Smooth muscle cell (in vitro differentiated cells): ENCODE measurements around the gene ZEB2. TPM values are rescaled to one million over a fixed set of nuclear protein-coding genes. Genes with fewer than 3 reads are reported as not detected.
A peak's percentile ranks its signal among the peaks of the same experiment; 100 is the strongest.

Experiments used
- DNase-seq: peaks from one replicate; lab custom pipeline; 2025; ENCODE audit not compliant: unreplicated experiment; lab: John Stamatoyannopoulos, UW
- H2AFZ ChIP-seq: fragments of 200-600 bp; sonication (generic); 2 replicates; pipeline ENCODE4 v1.6.0; 2016; ENCODE audit warnings: antibody characterized with exemption, low read depth, mild to moderate bottlenecking
- H3F3A ChIP-seq: fragments of 200-600 bp; sonication (generic); 2 replicates; pipeline ENCODE4 v1.6.0; 2017; ENCODE audit warnings: antibody characterized with exemption, low read depth
- H3K27ac ChIP-seq: fragments of 200-600 bp; sonication (generic); 2 replicates; pipeline ENCODE4 v1.5.1; 2016; ENCODE audit warnings: low read depth, mild to moderate bottlenecking
- H3K27me3 ChIP-seq: fragments of 200-600 bp; sonication (generic); 2 replicates; pipeline ENCODE4 v1.6.1; 2016; ENCODE audit warnings: low read depth, mild to moderate bottlenecking
- H3K36me3 ChIP-seq: fragments of 200-600 bp; sonication (generic); 2 replicates; pipeline ENCODE4 v1.5.1; 2016; ENCODE audit warnings: low read depth
- H3K4me1 ChIP-seq: fragments of 200-600 bp; sonication (generic); 2 replicates; pipeline ENCODE4 v1.5.1; 2016; ENCODE audit warnings: low read depth
- H3K4me2 ChIP-seq: fragments of 200-600 bp; sonication (generic); 2 replicates; pipeline ENCODE4 v1.6.0; 2016; ENCODE audit warnings: mild to moderate bottlenecking
- H3K4me3 ChIP-seq: fragments of 200-600 bp; sonication (generic); 2 replicates; pipeline ENCODE4 v1.5.1; 2016; ENCODE audit warnings: mild to moderate bottlenecking
- H3K79me2 ChIP-seq: fragments of 200-600 bp; sonication (generic); 2 replicates; pipeline ENCODE4 v1.6.0; 2016; ENCODE audit warnings: low read depth, mild to moderate bottlenecking
- H3K9ac ChIP-seq: fragments of 200-600 bp; sonication (generic); 2 replicates; pipeline ENCODE4 v1.6.0; 2016; ENCODE audit warnings: low read depth
- H3K9me3 ChIP-seq: fragments of 200-600 bp; sonication (generic); replicated peaks from 2 replicates; pipeline ENCODE4 v1.5.1; 2016; ENCODE audit warnings: low read depth
- H4K20me1 ChIP-seq: fragments of 200-600 bp; sonication (generic); 2 replicates; pipeline ENCODE4 v1.6.0; 2016; ENCODE audit warnings: low read depth
- WGBS: methylation state at CpG from one replicate; pipeline ENCODE4 v1.1.7; 2016; ENCODE audit warnings: low lambda C conversion rate; 5-methylcytosine and 5-hydroxymethylcytosine counted together
- polyA plus RNA-seq: library from polyadenylated mRNA; unstranded; fragments of >200 nt; fragmentation: Nextera tagmentation; extraction: Ambion mirVana; gene quantifications from 2 replicates; pipeline ENCODE4 v1.2.1, GENCODE V29; 2016
- total RNA-seq: library from RNA; depleted of rRNA; stranded (reverse); fragments of >200 nt; gene quantifications from 2 replicates; pipeline ENCODE4 v1.2.3, GENCODE V29; 2014
- TF ChIP-seq, protein P1 (sequence below): fragments of 200-600 bp; sonication (generic); IDR thresholded peaks from 2 replicates; pipeline ENCODE4 v1.5.1; 2017; ENCODE audit warnings: borderline replicate concordance, mild to moderate bottlenecking, antibody characterized with exemption; ENCODE audit not compliant: insufficient read depth, poor library complexity, severe bottlenecking

ZEB2 gene
- total and polyA plus RNA-seq, 2 experiments from 2014 or later = 67.5 to 148 TPM

DNA sequence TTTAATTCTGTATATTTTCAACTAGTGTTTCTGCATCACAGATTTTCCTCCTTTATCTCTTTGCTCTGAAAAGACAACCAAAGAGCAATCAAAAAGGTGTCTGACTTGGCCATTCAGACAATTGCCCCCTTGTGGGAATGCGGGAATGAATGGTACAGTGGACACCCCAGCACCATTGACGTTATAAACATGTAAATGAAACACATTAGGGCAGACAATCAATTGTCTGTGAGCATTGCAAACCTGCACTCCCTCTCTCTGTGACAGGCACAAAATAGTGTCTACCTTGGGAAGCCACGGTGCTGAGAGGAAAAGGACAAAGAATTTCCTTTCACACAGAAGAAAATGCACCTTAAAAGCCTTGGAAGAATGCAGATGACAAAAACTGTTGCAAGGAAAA, 8.0 kb downstream of the ZEB2 start:
- H3K4me2 ChIP-seq = peak overlapping the region; percentile 91
- peaks cover 100% of the 10 kb centered on the region for H3K79me2 ChIP-seq
- H3K9me3 ChIP-seq = no peaks in the 10 kb centered on the region
- peak overlapping the region; percentile 98 for H3K27ac ChIP-seq
- peak overlapping the region; percentile 98 for H3K9ac ChIP-seq
- DNase-seq = no peak
- no peak overlapping the region for H2AFZ ChIP-seq
- no peaks in the 10 kb centered on the region for H3K27me3 ChIP-seq
- TF ChIP-seq, protein P1, sequence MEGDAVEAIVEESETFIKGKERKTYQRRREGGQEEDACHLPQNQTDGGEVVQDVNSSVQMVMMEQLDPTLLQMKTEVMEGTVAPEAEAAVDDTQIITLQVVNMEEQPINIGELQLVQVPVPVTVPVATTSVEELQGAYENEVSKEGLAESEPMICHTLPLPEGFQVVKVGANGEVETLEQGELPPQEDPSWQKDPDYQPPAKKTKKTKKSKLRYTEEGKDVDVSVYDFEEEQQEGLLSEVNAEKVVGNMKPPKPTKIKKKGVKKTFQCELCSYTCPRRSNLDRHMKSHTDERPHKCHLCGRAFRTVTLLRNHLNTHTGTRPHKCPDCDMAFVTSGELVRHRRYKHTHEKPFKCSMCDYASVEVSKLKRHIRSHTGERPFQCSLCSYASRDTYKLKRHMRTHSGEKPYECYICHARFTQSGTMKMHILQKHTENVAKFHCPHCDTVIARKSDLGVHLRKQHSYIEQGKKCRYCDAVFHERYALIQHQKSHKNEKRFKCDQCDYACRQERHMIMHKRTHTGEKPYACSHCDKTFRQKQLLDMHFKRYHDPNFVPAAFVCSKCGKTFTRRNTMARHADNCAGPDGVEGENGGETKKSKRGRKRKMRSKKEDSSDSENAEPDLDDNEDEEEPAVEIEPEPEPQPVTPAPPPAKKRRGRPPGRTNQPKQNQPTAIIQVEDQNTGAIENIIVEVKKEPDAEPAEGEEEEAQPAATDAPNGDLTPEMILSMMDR = peak; percentile 12
- H3K4me3 ChIP-seq = peak overlapping the region; percentile 82
- H3K36me3 ChIP-seq = no peaks in the 10 kb centered on the region
- peaks cover 27% of the 10 kb centered on the region for H3F3A ChIP-seq
- peaks cover 81% of the 10 kb centered on the region for H3K4me1 ChIP-seq
- WGBS = 9% methylated on average over 3 of the region's 3 CpGs
- H4K20me1 ChIP-seq = peaks cover 73% of the 10 kb centered on the region

GRCh38 chr2:144511226-144511810, 8.6 kb downstream of the ZEB2 start:
- H3K27me3 ChIP-seq = no peaks in the 10 kb centered on the region
- H3K4me3 ChIP-seq = peak overlapping the region; percentile 82
- H3K36me3 ChIP-seq = no peaks in the 10 kb centered on the region
- H4K20me1 ChIP-seq = peaks cover 80% of the 10 kb centered on the region
- H3K4me1 ChIP-seq = peaks cover 87% of the 10 kb centered on the region
- peaks cover 27% of the 10 kb centered on the region for H3F3A ChIP-seq
- peak overlapping the region; percentile 98 for H3K9ac ChIP-seq
- H2AFZ ChIP-seq = no peak overlapping the region
- H3K27ac ChIP-seq = peak overlapping the region; percentile 98
- TF ChIP-seq, protein P1 = no peak
- H3K4me2 ChIP-seq = peak overlapping the region; percentile 91
- H3K9me3 ChIP-seq = no peaks in the 10 kb centered on the region
- DNase-seq = no peak
- peaks cover 100% of the 10 kb centered on the region for H3K79me2 ChIP-seq
- 10% methylated on average over 3 of the region's 3 CpGs for WGBS

DNA sequence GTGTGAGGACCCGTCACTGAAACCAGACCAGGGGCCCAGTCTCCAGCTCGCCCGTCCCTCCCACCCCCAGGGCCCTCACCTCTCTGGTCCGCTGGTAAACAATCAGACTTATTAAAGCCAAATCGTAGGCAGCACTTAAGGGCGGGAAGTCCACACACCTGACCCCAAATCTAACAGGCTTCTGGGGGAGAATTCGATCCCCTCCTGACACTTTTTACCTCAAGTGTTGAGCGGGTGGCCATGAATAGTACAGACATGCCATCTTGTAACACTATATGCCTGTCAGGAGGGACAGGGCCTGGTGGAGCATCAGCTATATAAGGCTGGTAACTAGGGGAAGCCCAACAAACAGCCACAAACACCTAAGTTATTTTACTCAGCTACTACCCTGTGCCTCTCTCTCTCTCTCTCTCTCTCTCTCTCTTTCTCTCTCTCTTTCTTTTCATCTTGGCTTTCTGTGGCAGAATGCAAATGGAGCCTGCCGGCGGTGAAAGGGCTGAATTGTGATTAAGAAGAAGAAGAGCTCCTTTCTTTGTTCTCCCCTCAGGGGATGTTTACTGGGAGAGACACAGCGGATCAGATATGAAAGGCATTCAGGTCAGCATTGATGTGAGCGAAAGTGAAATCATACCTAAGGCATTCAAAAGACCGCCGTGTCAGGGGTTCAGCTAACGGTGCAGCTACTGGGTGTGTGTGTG, 9.5 kb downstream of the ZEB2 start:
- WGBS = 3% methylated on average over 13 of the region's 15 CpGs
- DNase-seq = no peak
- no peaks in the 10 kb centered on the region for H3K9me3 ChIP-seq
- H3K27me3 ChIP-seq = no peaks in the 10 kb centered on the region
- peak overlapping the region; percentile 82 for H3K4me3 ChIP-seq
- no peak overlapping the region for H2AFZ ChIP-seq
- peaks cover 87% of the 10 kb centered on the region for H4K20me1 ChIP-seq
- H3K79me2 ChIP-seq = peaks cover 100% of the 10 kb centered on the region
- peak overlapping the region; percentile 91 for H3K4me2 ChIP-seq
- TF ChIP-seq, protein P1 = no peak
- no peaks in the 10 kb centered on the region for H3K36me3 ChIP-seq
- H3F3A ChIP-seq = peaks cover 23% of the 10 kb centered on the region
- peaks cover 96% of the 10 kb centered on the region for H3K4me1 ChIP-seq
- peak overlapping the region; percentile 98 for H3K9ac ChIP-seq
- peak overlapping the region; percentile 98 for H3K27ac ChIP-seq

GRCh38 chr2:144509879-144510221, 10.1 kb downstream of the ZEB2 start:
- Histone ChIP-seq H3K9me3 (no peaks in the 10 kb centered on the region), H3K9ac (peak overlapping the region; percentile 98), H3K4me1 (peaks cover 98% of the 10 kb centered on the region), H3K36me3 (no peaks in the 10 kb centered on the region), H4K20me1 (peaks cover 89% of the 10 kb centered on the region), H3K27ac (peak overlapping the region; percentile 98), H3K79me2 (peaks cover 100% of the 10 kb centered on the region), H2AFZ (no peak overlapping the region), H3K4me3 (no peak overlapping the region), H3F3A (peaks cover 17% of the 10 kb centered on the region), H3K4me2 (peak overlapping the region; percentile 91), H3K27me3 (no peaks in the 10 kb centered on the region)
- WGBS = 15% methylated on average over 3 of the region's 3 CpGs
- TF ChIP-seq, protein P1 = no peak
- no peak for DNase-seq
